ENCODE results near the gene ANKRD12. TPM values are rescaled to one million over a fixed set of nuclear protein-coding genes. Genes with fewer than 3 reads are reported as not detected.
"Not testable (repeated sequence)": the region's sequence is repeated elsewhere in the genome, so short reads cannot be mapped to it uniquely, and the experiment has no call there.

The ANKRD12 gene
- total and polyA plus RNA-seq, 2 experiments from 2014 or later: 23.9 to 92.4 TPM

GRCh38 chr18:9160014-9160413 lies 23.4 kb downstream of the ANKRD12 start:
- no peaks in the 10 kb centered on the region for H3F3A ChIP-seq (replicated peaks; ENCODE audit: low read depth)
- peaks cover 88% of the 10 kb centered on the region for H3K79me2 ChIP-seq (replicated peaks; ENCODE audit: insufficient read depth)
- no peaks in the 10 kb centered on the region for H3K27me3 ChIP-seq (ENCODE audit: insufficient read depth)
- TF ChIP-seq EZH2 (IDR thresholded peaks at IDR 0.05; ENCODE audit: low read depth, unreplicated experiment): no peak
- TF ChIP-seq ZNF331 (CRISPR knock-in tag; IDR thresholded peaks at IDR 0.05; ENCODE audit: low read depth): no peak
- no peak for TF ChIP-seq CTCF (conservative IDR thresholded peaks at IDR 0.05; ENCODE audit: low read depth in 2 of 2)
- TF ChIP-seq EZH2phosphoT487 (IDR thresholded peaks at IDR 0.05; ENCODE audit: unreplicated experiment): no peak
- no peak for TF ChIP-seq STAT1 (IDR thresholded peaks at IDR 0.05; ENCODE audit: unreplicated experiment)
- no peak for TF ChIP-seq REST (IDR thresholded peaks at IDR 0.05; ENCODE audit: unreplicated experiment)
- TF ChIP-seq POLR2AphosphoS5 (IDR thresholded peaks at IDR 0.05; ENCODE audit: low read depth): no peak
- no peak for TF ChIP-seq ETS1 (IDR thresholded peaks at IDR 0.05)
- TF ChIP-seq ZNF114 (CRISPR knock-in tag; IDR thresholded peaks at IDR 0.05): no peak
- no peak for TF ChIP-seq NANOG (IDR thresholded peaks at IDR 0.05; ENCODE audit: borderline replicate concordance)
- TF ChIP-seq JUNB (IDR thresholded peaks at IDR 0.05; ENCODE audit: unreplicated experiment): no peak
- no peak overlapping the region for H2AFZ ChIP-seq
- Mint-ChIP-seq H3K27me3 (ENCODE audit: insufficient read depth, low read depth, poor library complexity) (peaks cover 3% of the 10 kb centered on the region), H3K4me3 (no peak overlapping the region), H3K36me3 (ENCODE audit: low read depth) (peaks cover 29% of the 10 kb centered on the region), H3K4me1 (no peaks in the 10 kb centered on the region), H3K9me3 (peaks cover 26% of the 10 kb centered on the region), H3K27ac (no peak overlapping the region)
- DNase-seq (ENCODE audit: low spot score) (no peak), ATAC-seq (no peak)
- H3K9me2 ChIP-seq (ENCODE audit: insufficient read depth): no peaks in the 10 kb centered on the region
- no peak overlapping the region for H3K4me3 ChIP-seq
- H3K4me2 ChIP-seq: no peak overlapping the region
- H4K20me1 ChIP-seq (replicated peaks; ENCODE audit: insufficient read depth): peaks cover 8% of the 10 kb centered on the region; the same call in 1 of the 2 replicates
- no peaks in the 10 kb centered on the region for H3K4me1 ChIP-seq (ENCODE audit: insufficient read depth)
- no peak overlapping the region for H3K27ac ChIP-seq (ENCODE audit: low read depth)
- H3K36me3 ChIP-seq (ENCODE audit: insufficient read depth): no peaks in the 10 kb centered on the region

GRCh38 chr18:9162663-9163062 lies 26.1 kb downstream of the ANKRD12 start:
- H3K36me3 Mint-ChIP-seq (ENCODE audit: low read depth): peaks cover 38% of the 10 kb centered on the region
- H2AFZ ChIP-seq; H3K27ac Mint-ChIP-seq; H4K20me1 ChIP-seq (replicated peaks; ENCODE audit: insufficient read depth); H3K4me1 ChIP-seq (ENCODE audit: insufficient read depth); H3K36me3 ChIP-seq (ENCODE audit: insufficient read depth); H3F3A ChIP-seq (replicated peaks; ENCODE audit: low read depth); H3K27ac ChIP-seq (ENCODE audit: low read depth); H3K4me1 Mint-ChIP-seq; H3K4me3 Mint-ChIP-seq; H3K27me3 ChIP-seq (ENCODE audit: insufficient read depth); H3K27me3 Mint-ChIP-seq (ENCODE audit: insufficient read depth, low read depth, poor library complexity); H3K4me2 ChIP-seq; ATAC-seq; H3K4me3 ChIP-seq; DNase-seq (ENCODE audit: low spot score); H3K9me2 ChIP-seq (ENCODE audit: insufficient read depth): not testable (repeated sequence)
- peaks cover 86% of the 10 kb centered on the region for H3K79me2 ChIP-seq (replicated peaks; ENCODE audit: insufficient read depth)
- H3K9me3 Mint-ChIP-seq: peaks cover 30% of the 10 kb centered on the region

GRCh38 chr18:9164149-9164548 lies 27.6 kb downstream of the ANKRD12 start:
- H3K36me3 ChIP-seq (ENCODE audit: insufficient read depth); DNase-seq (ENCODE audit: low spot score); H3K27me3 Mint-ChIP-seq (ENCODE audit: insufficient read depth, low read depth, poor library complexity); H3K27ac Mint-ChIP-seq; H3K4me3 ChIP-seq; H3K9me2 ChIP-seq (ENCODE audit: insufficient read depth); H3K4me1 Mint-ChIP-seq; H2AFZ ChIP-seq; H3K4me1 ChIP-seq (ENCODE audit: insufficient read depth); H3K27me3 ChIP-seq (ENCODE audit: insufficient read depth); H3K4me3 Mint-ChIP-seq; ATAC-seq; H3F3A ChIP-seq (replicated peaks; ENCODE audit: low read depth); H3K4me2 ChIP-seq; H3K27ac ChIP-seq (ENCODE audit: low read depth): not testable (repeated sequence)
- Mint-ChIP-seq H3K36me3 (ENCODE audit: low read depth) (peaks cover 39% of the 10 kb centered on the region), H3K9me3 (peaks cover 30% of the 10 kb centered on the region)
- H3K79me2 ChIP-seq (replicated peaks; ENCODE audit: insufficient read depth): peaks cover 87% of the 10 kb centered on the region
- H4K20me1 ChIP-seq (replicated peaks; ENCODE audit: insufficient read depth): peaks cover 13% of the 10 kb centered on the region; the same call in 1 of the 2 replicates
